ENCODE measurements around the gene AFG1L.

The AFG1L gene

DNA sequence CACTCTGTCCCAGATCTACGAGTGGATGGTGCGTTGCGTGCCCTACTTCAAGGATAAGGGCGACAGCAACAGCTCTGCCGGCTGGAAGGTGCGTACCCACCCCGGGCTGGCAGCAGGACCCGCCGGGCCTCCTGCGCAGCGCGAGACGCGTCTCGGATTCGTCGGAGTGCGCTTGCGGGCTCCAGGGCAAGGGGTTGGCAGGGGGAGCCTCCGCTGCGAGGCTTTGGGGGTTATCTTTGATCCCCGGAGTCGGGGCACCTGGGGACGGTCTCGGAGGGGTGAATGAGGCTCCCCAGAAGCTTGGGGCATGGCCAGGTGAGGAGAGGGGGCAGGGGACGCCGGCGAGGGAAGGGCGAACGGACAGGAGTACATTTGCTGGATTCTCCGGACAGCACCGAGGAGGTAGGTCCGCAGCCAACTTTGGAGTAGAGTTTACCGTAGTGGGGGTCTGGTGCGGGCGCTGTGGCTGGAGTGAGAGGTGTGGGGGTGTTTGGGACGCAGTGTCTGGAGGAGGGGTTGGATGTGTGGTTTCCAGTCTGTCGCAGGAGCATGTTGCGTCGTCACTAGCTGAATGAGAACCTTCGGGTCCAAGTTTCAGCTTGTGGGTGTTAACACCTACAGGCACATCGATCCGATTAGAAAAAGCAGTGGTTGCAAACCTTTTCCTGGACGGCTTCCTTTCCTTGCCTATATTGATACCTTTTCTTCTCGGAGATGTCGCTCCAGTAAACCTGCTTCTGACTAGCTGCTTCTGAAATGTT lies 267.1 kb downstream of the AFG1L start:
- H3K9me3 ChIP-seq (ENCODE audit: low read depth, low read length), result no peaks in the 10 kb centered on the region
- H3K36me3 ChIP-seq (ENCODE audit: insufficient read depth, low read length), result peaks cover 3% of the 10 kb centered on the region; the same call in 1 of the 2 replicates
- H3K9ac ChIP-seq (ENCODE audit: insufficient read length), result no peak overlapping the region
- TF ChIP-seq POLR2AphosphoS5 (IDR thresholded peaks at IDR 0.05; ENCODE audit: borderline replicate concordance, low read depth, low read length) (no peak), EZH2 (IDR thresholded peaks at IDR 0.05) (no peak), FOXP2 (optimal IDR thresholded peaks at IDR 0.05; ENCODE audit: control extremely low read depth, extremely low read length, insufficient read depth) (no peak)
- H3K27ac ChIP-seq, result no peak overlapping the region
- peak overlapping the region; percentile 94 for H3K4me3 ChIP-seq
- DNase-seq (ENCODE audit: low read depth, low spot score), result no peak

DNA sequence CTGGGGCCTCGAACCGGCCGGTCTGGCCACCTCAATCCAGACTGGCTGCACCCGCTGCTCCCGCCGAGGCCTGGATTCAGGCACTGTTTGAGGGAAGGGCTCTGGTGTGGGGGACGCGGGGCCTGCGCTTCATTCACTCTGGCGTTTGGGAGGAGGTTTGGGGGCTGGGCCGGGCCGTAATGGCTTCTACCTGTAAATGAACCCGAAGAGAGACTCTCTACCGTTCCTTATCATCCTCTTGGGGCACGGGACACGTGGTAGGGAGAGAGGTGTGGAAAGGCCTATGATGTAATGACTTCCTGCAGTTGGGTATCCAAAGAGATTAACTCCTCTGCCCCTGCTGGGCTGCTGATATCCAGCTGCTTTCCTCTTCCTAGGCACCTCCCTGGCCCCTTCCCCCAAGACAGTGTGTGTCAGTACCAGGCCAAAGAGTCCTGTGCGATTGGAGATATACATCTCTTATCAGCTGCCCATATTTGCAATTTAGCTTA lies 267.7 kb downstream of the AFG1L start:
- H3K4me3 ChIP-seq, result peak overlapping the region; percentile 94
- H3K27ac ChIP-seq, result peak overlapping the region; percentile 47; the same call in 1 of the 2 replicates

GRCh38 chr6:108563292-108563691 lies 268.4 kb downstream of the AFG1L start:
- Histone ChIP-seq H3K36me3 (ENCODE audit: insufficient read depth, low read length) (peaks cover 9% of the 10 kb centered on the region; the same call in 1 of the 2 replicates), H3K27ac (no peak overlapping the region), H3K4me3 (peak overlapping the region; percentile 94), H3K9me3 (ENCODE audit: low read depth, low read length) (no peaks in the 10 kb centered on the region), H3K9ac (ENCODE audit: insufficient read length) (peak overlapping the region; percentile 1)
- no peak for TF ChIP-seq FOXP2 (optimal IDR thresholded peaks at IDR 0.05; ENCODE audit: control extremely low read depth, extremely low read length, insufficient read depth)
- no peak for TF ChIP-seq POLR2AphosphoS5 (IDR thresholded peaks at IDR 0.05; ENCODE audit: borderline replicate concordance, low read depth, low read length)
- no peak for TF ChIP-seq EZH2 (IDR thresholded peaks at IDR 0.05)
- no peak for DNase-seq (ENCODE audit: low read depth, low spot score)

More for the DNA sequence above, 267.7 kb downstream of the AFG1L start:
- H3K36me3 ChIP-seq (ENCODE audit: insufficient read depth, low read length), result peaks cover 9% of the 10 kb centered on the region; the same call in 1 of the 2 replicates
- peak overlapping the region; percentile 1 for H3K9ac ChIP-seq (ENCODE audit: insufficient read length)
- H3K9me3 ChIP-seq (ENCODE audit: low read depth, low read length), result no peaks in the 10 kb centered on the region
- DNase-seq (ENCODE audit: low read depth, low spot score), result peak; percentile 37
- no peak for TF ChIP-seq EZH2 (IDR thresholded peaks at IDR 0.05)
- peak; percentile 24; the same call in 1 of the 2 replicates for TF ChIP-seq POLR2AphosphoS5 (IDR thresholded peaks at IDR 0.05; ENCODE audit: borderline replicate concordance, low read depth, low read length)

GRCh38 chr6:108564178-108564577 lies 269.3 kb downstream of the AFG1L start:
- Histone ChIP-seq H3K27ac (no peak overlapping the region), H3K4me3 (no peak overlapping the region), H3K9me3 (ENCODE audit: low read depth, low read length) (no peaks in the 10 kb centered on the region), H3K36me3 (ENCODE audit: insufficient read depth, low read length) (peaks cover 17% of the 10 kb centered on the region; the same call in 1 of the 2 replicates), H3K9ac (ENCODE audit: insufficient read length) (no peak overlapping the region)
- TF ChIP-seq POLR2AphosphoS5 (IDR thresholded peaks at IDR 0.05; ENCODE audit: borderline replicate concordance, low read depth, low read length) (no peak), FOXP2 (optimal IDR thresholded peaks at IDR 0.05; ENCODE audit: control extremely low read depth, extremely low read length, insufficient read depth) (no peak), EZH2 (IDR thresholded peaks at IDR 0.05) (no peak)
- DNase-seq (ENCODE audit: low read depth, low spot score), result no peak

- Histone ChIP-seq H3K9me3 (ENCODE audit: low read depth, low read length) (no peaks in the 10 kb centered on the region), H3K9ac (ENCODE audit: insufficient read length) (no peak overlapping the region), H3K27ac (no peak overlapping the region), H3K36me3 (ENCODE audit: insufficient read depth, low read length) (peaks cover 27% of the 10 kb centered on the region; the same call in 1 of the 2 replicates), H3K4me3 (no peak overlapping the region)
- DNase-seq (ENCODE audit: low read depth, low spot score), result no peak
- TF ChIP-seq POLR2AphosphoS5 (IDR thresholded peaks at IDR 0.05; ENCODE audit: borderline replicate concordance, low read depth, low read length) (no peak), EZH2 (IDR thresholded peaks at IDR 0.05) (no peak), FOXP2 (optimal IDR thresholded peaks at IDR 0.05; ENCODE audit: control extremely low read depth, extremely low read length, insufficient read depth) (no peak)
Observed at GRCh38 chr6:108565091-108565766, 270.4 kb downstream of the AFG1L start.

GRCh38 chr6:108565893-108566292 lies 271.0 kb downstream of the AFG1L start:
- H3K9ac ChIP-seq (ENCODE audit: insufficient read length), result no peak overlapping the region
- no peaks in the 10 kb centered on the region for H3K9me3 ChIP-seq (ENCODE audit: low read depth, low read length)
- H3K27ac ChIP-seq, result peak overlapping the region; percentile 10; the same call in 1 of the 2 replicates
- DNase-seq (ENCODE audit: low read depth, low spot score), result no peak
- H3K4me3 ChIP-seq, result no peak overlapping the region
- peaks cover 33% of the 10 kb centered on the region for H3K36me3 ChIP-seq (ENCODE audit: insufficient read depth, low read length)
- TF ChIP-seq POLR2AphosphoS5 (IDR thresholded peaks at IDR 0.05; ENCODE audit: borderline replicate concordance, low read depth, low read length), result no peak
- TF ChIP-seq EZH2 (IDR thresholded peaks at IDR 0.05), result no peak

- Histone ChIP-seq H3K27ac (no peak overlapping the region), H3K36me3 (ENCODE audit: insufficient read depth, low read length) (peaks cover 39% of the 10 kb centered on the region), H3K9me3 (ENCODE audit: low read depth, low read length) (no peaks in the 10 kb centered on the region), H3K9ac (ENCODE audit: insufficient read length) (no peak overlapping the region), H3K4me3 (no peak overlapping the region)
- DNase-seq (ENCODE audit: low read depth, low spot score), result no peak
- TF ChIP-seq POLR2AphosphoS5 (IDR thresholded peaks at IDR 0.05; ENCODE audit: borderline replicate concordance, low read depth, low read length) (no peak), FOXP2 (optimal IDR thresholded peaks at IDR 0.05; ENCODE audit: control extremely low read depth, extremely low read length, insufficient read depth) (no peak), EZH2 (IDR thresholded peaks at IDR 0.05) (no peak)
Observed at GRCh38 chr6:108566406-108566805, 271.6 kb downstream of the AFG1L start.

GRCh38 chr6:108568101-108568500 lies 273.2 kb downstream of the AFG1L start:
- TF ChIP-seq EZH2 (IDR thresholded peaks at IDR 0.05) (no peak), FOXP2 (optimal IDR thresholded peaks at IDR 0.05; ENCODE audit: control extremely low read depth, extremely low read length, insufficient read depth) (no peak), POLR2AphosphoS5 (IDR thresholded peaks at IDR 0.05; ENCODE audit: borderline replicate concordance, low read depth, low read length) (no peak)
- Histone ChIP-seq H3K27ac (no peak overlapping the region), H3K9ac (ENCODE audit: insufficient read length) (no peak overlapping the region), H3K4me3 (no peak overlapping the region), H3K9me3 (ENCODE audit: low read depth, low read length) (no peaks in the 10 kb centered on the region), H3K36me3 (ENCODE audit: insufficient read depth, low read length) (peaks cover 49% of the 10 kb centered on the region)
- no peak for DNase-seq (ENCODE audit: low read depth, low spot score)
